HEK293 (cell line): ENCODE measurements around the gene ITFG2.

Experiments
- CTCF ChIA-PET: fragments of 350-600 bp; formaldehyde crosslinking; extraction: SDS; loops from one replicate; lab custom pipeline; 2021; ENCODE audit warnings: antibody characterized with exemption; lab: Yijun Ruan, JAX
- POLR2A ChIA-PET: fragments of 300-600 bp; formaldehyde crosslinking; extraction: SDS; loops from one replicate; lab custom pipeline; 2020; ENCODE audit warnings: antibody characterized with exemption, inconsistent platforms; lab: Yijun Ruan, JAX
- H3K27ac ChIP-seq: fragments of 200-500 bp; sonication (Bioruptor generic); 2 replicates; pipeline ENCODE4 v1.5.1; 2014; ENCODE audit warnings: low read depth, low read length, control low read depth, inconsistent platforms; ENCODE audit errors: extremely low read depth
- H3K36me3 ChIP-seq, 2 experiments: fragments of 200-500 bp in 1 of 2; sonication (Bioruptor generic) in 1 of 2; 1 replicate in 1 of 2; 2 replicates in 1 of 2; pipeline ENCODE4 v1.5.1; 2014 to 2017; ENCODE audit warnings: inconsistent platforms in 2 of 2, low read length in 2 of 2; ENCODE audit not compliant: control insufficient read depth in 2 of 2, insufficient read depth in 1 of 2
- H3K4me1 ChIP-seq: fragments of 200-500 bp; sonication (Bioruptor generic); 2 replicates; pipeline ENCODE4 v1.5.1; 2014; ENCODE audit warnings: mild to moderate bottlenecking, low read length, inconsistent platforms; ENCODE audit not compliant: control insufficient read depth, insufficient read depth
- H3K4me3 ChIP-seq: 2 replicates; pipeline ENCODE4 v1.5.1; 2011; ENCODE audit warnings: low read depth, mild to moderate bottlenecking, control low read depth, low read length, moderate library complexity
- H3K9me3 ChIP-seq: fragments of 200-500 bp; sonication (Bioruptor generic); 2 replicates; pipeline ENCODE4 v1.5.1; 2014; ENCODE audit warnings: low read depth, low read length, inconsistent platforms; ENCODE audit not compliant: control insufficient read depth, insufficient read depth
- GLIS1 ChIP-seq: fragments of 450-650 bp; formaldehyde crosslinking; IDR thresholded peaks from 2 replicates; pipeline ENCODE4 v1.5.1; 2016; ENCODE audit warnings: missing biosample characterization, missing genetic modification characterization
- KLF7 ChIP-seq: fragments of 450-650 bp; formaldehyde crosslinking; IDR thresholded peaks from 2 replicates; pipeline ENCODE4 v1.5.1; 2016; ENCODE audit warnings: missing biosample characterization, missing genetic modification characterization, borderline replicate concordance
- KLF9 ChIP-seq: fragments of 450-650 bp; formaldehyde crosslinking; IDR thresholded peaks from 2 replicates; pipeline ENCODE4 v1.5.1; 2016; ENCODE audit warnings: missing biosample characterization, missing genetic modification characterization, low read depth
- SCRT1 ChIP-seq: fragments of 450-650 bp; formaldehyde crosslinking; IDR thresholded peaks from 2 replicates; pipeline ENCODE4 v1.5.1; 2016; ENCODE audit warnings: missing biosample characterization, missing genetic modification characterization, borderline replicate concordance
- ZBTB1 ChIP-seq: fragments of 450-650 bp; formaldehyde crosslinking; IDR thresholded peaks from 2 replicates; pipeline ENCODE4 v1.5.1; 2016; ENCODE audit warnings: missing biosample characterization, missing genetic modification characterization
- ZIC2 ChIP-seq: fragments of 450-650 bp; formaldehyde crosslinking; IDR thresholded peaks from 2 replicates; pipeline ENCODE4 v1.5.1; 2016; ENCODE audit warnings: missing biosample characterization, missing genetic modification characterization
- ZNF184 ChIP-seq: fragments of 450-650 bp; IDR thresholded peaks from 2 replicates; pipeline ENCODE4 v1.5.1; 2018; ENCODE audit warnings: missing biosample characterization, mild to moderate bottlenecking, missing genetic modification characterization
- ZNF629 ChIP-seq: fragments of 450-650 bp; formaldehyde crosslinking; IDR thresholded peaks from 2 replicates; pipeline ENCODE4 v1.5.1; 2017; ENCODE audit warnings: missing biosample characterization, missing genetic modification characterization
- ZNF660 ChIP-seq: fragments of 450-650 bp; IDR thresholded peaks from 2 replicates; pipeline ENCODE4 v1.5.1; 2018; ENCODE audit warnings: missing biosample characterization, mild to moderate bottlenecking, missing genetic modification characterization
- ZSCAN23 ChIP-seq: fragments of 450-650 bp; formaldehyde crosslinking; IDR thresholded peaks from 2 replicates; pipeline ENCODE4 v1.5.1; 2016; ENCODE audit warnings: missing biosample characterization, missing genetic modification characterization
- TF ChIP-seq, protein P1 (sequence below): fragments of 450-650 bp; formaldehyde crosslinking; IDR thresholded peaks from 2 replicates; pipeline ENCODE4 v1.5.1; 2017; ENCODE audit warnings: missing biosample characterization, missing genetic modification characterization
- TF ChIP-seq, protein P2 (sequence below): fragments of 450-650 bp; formaldehyde crosslinking; IDR thresholded peaks from 2 replicates; pipeline ENCODE4 v1.5.1; 2016; ENCODE audit warnings: missing biosample characterization, missing genetic modification characterization
- TF ChIP-seq, protein P3 (sequence below): fragments of 450-650 bp; formaldehyde crosslinking; IDR thresholded peaks from 2 replicates; pipeline ENCODE4 v1.5.1; 2016; ENCODE audit warnings: missing biosample characterization, missing genetic modification characterization
- TF ChIP-seq, protein P4 (sequence below): fragments of 450-650 bp; formaldehyde crosslinking; IDR thresholded peaks from 2 replicates; pipeline ENCODE4 v1.5.1; 2016; ENCODE audit warnings: missing biosample characterization, missing genetic modification characterization

The ITFG2 gene

DNA sequence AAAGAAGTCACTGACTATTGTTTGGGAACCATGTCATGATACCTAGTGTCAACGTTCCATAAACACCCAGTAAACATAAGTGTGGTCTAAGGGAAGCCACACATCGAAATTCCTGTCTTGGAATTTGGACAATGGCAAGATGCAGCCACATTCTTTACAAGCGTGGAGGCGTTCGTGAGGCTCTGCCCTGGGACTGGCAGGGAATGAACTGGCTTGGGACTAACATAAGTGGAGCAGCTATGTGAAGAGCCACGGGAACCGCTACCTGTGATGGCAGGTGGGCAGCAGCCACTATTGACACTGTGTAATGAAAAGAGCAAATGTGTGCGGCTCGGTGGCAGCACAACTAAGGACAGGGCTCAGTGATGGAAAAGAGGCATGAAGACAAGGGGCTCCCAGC lies 32.3 kb downstream of the ITFG2 start:
- CTCF ChIA-PET, result interaction anchor here (0.6 to 3.3 kb wide), 15 partner anchors 9 to 289 kb away, joined by 3 to 20 read pairs (median 4); partner anchors contain the start of genes NRIP2 and TEX52
- POLR2A ChIA-PET, result interaction anchor here (0.6 to 1.5 kb wide), 2 partner anchors 10 to 42 kb away, joined by 6 to 7 read pairs; no protein-coding TSS in a partner anchor
- TF ChIP-seq ZNF660 (tag by site-specific recombination) (no peak), ZNF629 (tag by site-specific recombination) (no peak), KLF9 (tag by site-specific recombination) (no peak), ZSCAN23 (tag by site-specific recombination) (no peak)
- TF ChIP-seq, protein P1, sequence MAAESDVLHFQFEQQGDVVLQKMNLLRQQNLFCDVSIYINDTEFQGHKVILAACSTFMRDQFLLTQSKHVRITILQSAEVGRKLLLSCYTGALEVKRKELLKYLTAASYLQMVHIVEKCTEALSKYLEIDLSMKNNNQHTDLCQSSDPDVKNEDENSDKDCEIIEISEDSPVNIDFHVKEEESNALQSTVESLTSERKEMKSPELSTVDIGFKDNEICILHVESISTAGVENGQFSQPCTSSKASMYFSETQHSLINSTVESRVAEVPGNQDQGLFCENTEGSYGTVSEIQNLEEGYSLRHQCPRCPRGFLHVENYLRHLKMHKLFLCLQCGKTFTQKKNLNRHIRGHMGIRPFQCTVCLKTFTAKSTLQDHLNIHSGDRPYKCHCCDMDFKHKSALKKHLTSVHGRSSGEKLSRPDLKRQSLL (tag by site-specific recombination), result no peak
- TF ChIP-seq, protein P2, sequence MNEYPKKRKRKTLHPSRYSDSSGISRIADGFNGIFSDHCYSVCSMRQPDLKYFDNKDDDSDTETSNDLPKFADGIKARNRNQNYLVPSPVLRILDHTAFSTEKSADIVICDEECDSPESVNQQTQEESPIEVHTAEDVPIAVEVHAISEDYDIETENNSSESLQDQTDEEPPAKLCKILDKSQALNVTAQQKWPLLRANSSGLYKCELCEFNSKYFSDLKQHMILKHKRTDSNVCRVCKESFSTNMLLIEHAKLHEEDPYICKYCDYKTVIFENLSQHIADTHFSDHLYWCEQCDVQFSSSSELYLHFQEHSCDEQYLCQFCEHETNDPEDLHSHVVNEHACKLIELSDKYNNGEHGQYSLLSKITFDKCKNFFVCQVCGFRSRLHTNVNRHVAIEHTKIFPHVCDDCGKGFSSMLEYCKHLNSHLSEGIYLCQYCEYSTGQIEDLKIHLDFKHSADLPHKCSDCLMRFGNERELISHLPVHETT (tag by site-specific recombination), result no peak
- TF ChIP-seq, all 188 proteins: peak for 0
- no peaks in the 10 kb centered on the region for H3K9me3 ChIP-seq
- no peak overlapping the region for H3K27ac ChIP-seq
- H3K4me3 ChIP-seq, result no peak overlapping the region
- no peaks in the 10 kb centered on the region for H3K4me1 ChIP-seq
- H3K36me3 ChIP-seq, result peaks cover 0 to 5% of the 10 kb centered on the region in 2 experiments; a peak in 2 of 3 replicates

DNA sequence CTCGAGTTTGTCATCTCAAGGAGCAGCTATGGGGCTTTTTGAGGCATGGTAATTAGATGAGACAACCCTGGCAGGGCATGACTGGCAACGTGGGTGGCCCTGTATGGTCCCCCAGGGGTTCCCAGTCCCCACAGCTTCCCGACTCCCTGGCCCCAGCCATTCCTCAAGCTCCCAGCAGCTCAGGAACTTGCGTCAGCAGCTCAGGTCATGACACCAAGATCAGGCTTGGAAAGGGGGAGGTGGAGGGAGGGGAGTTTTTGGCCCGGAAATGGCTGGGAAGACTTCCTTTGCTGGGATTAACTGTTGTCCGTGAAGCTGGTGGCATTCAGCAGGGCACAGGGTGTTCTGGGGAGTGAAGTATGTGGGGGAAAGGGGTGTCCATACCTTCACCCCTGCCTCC lies 32.8 kb downstream of the ITFG2 start:
- Histone ChIP-seq H3K4me1 (no peaks in the 10 kb centered on the region), H3K36me3 (peaks cover 0 to 5% of the 10 kb centered on the region in 2 experiments; a peak in 2 of 3 replicates), H3K4me3 (no peak overlapping the region), H3K9me3 (no peaks in the 10 kb centered on the region), H3K27ac (no peak overlapping the region)
- TF ChIP-seq KLF7 (tag by site-specific recombination) (no peak), GLIS1 (tag by site-specific recombination) (peak; percentile 72), SCRT1 (tag by site-specific recombination) (no peak), ZIC2 (peak; percentile 65), ZBTB1 (tag by site-specific recombination) (no peak), ZNF184 (no peak)
- TF ChIP-seq, protein P3, sequence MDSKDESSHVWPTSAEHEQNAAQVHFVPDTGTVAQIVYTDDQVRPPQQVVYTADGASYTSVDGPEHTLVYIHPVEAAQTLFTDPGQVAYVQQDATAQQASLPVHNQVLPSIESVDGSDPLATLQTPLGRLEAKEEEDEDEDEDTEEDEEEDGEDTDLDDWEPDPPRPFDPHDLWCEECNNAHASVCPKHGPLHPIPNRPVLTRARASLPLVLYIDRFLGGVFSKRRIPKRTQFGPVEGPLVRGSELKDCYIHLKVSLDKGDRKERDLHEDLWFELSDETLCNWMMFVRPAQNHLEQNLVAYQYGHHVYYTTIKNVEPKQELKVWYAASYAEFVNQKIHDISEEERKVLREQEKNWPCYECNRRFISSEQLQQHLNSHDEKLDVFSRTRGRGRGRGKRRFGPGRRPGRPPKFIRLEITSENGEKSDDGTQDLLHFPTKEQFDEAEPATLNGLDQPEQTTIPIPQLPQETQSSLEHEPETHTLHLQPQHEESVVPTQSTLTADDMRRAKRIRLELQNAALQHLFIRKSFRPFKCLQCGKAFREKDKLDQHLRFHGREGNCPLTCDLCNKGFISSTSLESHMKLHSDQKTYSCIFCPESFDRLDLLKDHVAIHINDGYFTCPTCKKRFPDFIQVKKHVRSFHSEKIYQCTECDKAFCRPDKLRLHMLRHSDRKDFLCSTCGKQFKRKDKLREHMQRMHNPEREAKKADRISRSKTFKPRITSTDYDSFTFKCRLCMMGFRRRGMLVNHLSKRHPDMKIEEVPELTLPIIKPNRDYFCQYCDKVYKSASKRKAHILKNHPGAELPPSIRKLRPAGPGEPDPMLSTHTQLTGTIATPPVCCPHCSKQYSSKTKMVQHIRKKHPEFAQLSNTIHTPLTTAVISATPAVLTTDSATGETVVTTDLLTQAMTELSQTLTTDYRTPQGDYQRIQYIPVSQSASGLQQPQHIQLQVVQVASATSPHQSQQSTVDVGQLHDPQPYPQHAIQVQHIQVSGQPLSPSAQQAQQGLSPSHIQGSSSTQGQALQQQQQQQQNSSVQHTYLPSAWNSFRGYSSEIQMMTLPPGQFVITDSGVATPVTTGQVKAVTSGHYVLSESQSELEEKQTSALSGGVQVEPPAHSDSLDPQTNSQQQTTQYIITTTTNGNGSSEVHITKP, result no peak
- TF ChIP-seq, protein P4, sequence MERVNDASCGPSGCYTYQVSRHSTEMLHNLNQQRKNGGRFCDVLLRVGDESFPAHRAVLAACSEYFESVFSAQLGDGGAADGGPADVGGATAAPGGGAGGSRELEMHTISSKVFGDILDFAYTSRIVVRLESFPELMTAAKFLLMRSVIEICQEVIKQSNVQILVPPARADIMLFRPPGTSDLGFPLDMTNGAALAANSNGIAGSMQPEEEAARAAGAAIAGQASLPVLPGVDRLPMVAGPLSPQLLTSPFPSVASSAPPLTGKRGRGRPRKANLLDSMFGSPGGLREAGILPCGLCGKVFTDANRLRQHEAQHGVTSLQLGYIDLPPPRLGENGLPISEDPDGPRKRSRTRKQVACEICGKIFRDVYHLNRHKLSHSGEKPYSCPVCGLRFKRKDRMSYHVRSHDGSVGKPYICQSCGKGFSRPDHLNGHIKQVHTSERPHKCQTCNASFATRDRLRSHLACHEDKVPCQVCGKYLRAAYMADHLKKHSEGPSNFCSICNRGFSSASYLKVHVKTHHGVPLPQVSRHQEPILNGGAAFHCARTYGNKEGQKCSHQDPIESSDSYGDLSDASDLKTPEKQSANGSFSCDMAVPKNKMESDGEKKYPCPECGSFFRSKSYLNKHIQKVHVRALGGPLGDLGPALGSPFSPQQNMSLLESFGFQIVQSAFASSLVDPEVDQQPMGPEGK (tag by site-specific recombination), result 0 out of 2 replicates have a peak, but pooled peaks have one; percentile 8
- POLR2A ChIA-PET, result interaction anchor here (0.5 to 1.5 kb wide), 4 partner anchors 9 to 111 kb away, joined by 3 to 7 read pairs (median 4); partner anchors contain the start of gene TEX52
- CTCF ChIA-PET, result interaction anchor here (0.6 to 3.3 kb wide), 16 partner anchors 9 to 219 kb away, joined by 3 to 20 read pairs (median 4); partner anchors contain the start of genes NRIP2 and TEX52
